ENCODE measurements around the gene FXYD7. TPM values are rescaled to one million over a fixed set of nuclear protein-coding genes. Genes with fewer than 3 reads are reported as not detected.

The FXYD7 gene
- total RNA-seq, 4 donors from 2014 or later = 0.83 to 3.7 TPM; not detected in 2

- no peak for DNase-seq
- intact Hi-C loops (cut with DNase I; ENCODE audit: low total_unique reads) = no loop called here
- no peaks in the 10 kb centered on the region for H3K4me1 ChIP-seq
- H3K9me3 ChIP-seq = no peaks in the 10 kb centered on the region
- H3K27me3 ChIP-seq = no peaks in the 10 kb centered on the region
- H3K4me3 ChIP-seq = no peak overlapping the region
- H3K36me3 ChIP-seq = no peaks in the 10 kb centered on the region
- TF ChIP-seq CTCF (IDR thresholded peaks at IDR 0.05) = no peak
- TF ChIP-seq POLR2A (IDR thresholded peaks at IDR 0.05) = no peak
- H3K27ac ChIP-seq = no peak overlapping the region
Measured at GRCh38 chr19:35117799-35118198, 25.3 kb upstream of the FXYD7 start.

GRCh38 chr19:35118268-35119020, 24.6 kb upstream of the FXYD7 start:
- TF ChIP-seq CTCF (IDR thresholded peaks at IDR 0.05) (no peak), POLR2A (IDR thresholded peaks at IDR 0.05) (no peak)
- H3K9me3 ChIP-seq = no peaks in the 10 kb centered on the region
- no peak for DNase-seq
- H3K4me1 ChIP-seq = no peaks in the 10 kb centered on the region
- intact Hi-C loops (cut with DNase I; ENCODE audit: low total_unique reads) = no loop called here
- no peaks in the 10 kb centered on the region for H3K36me3 ChIP-seq
- no peak overlapping the region for H3K4me3 ChIP-seq
- H3K27ac ChIP-seq = no peak overlapping the region
- H3K27me3 ChIP-seq = no peaks in the 10 kb centered on the region

GRCh38 chr19:35119091-35119490, 24.0 kb upstream of the FXYD7 start:
- no peak for DNase-seq
- Histone ChIP-seq H3K9me3 (no peaks in the 10 kb centered on the region), H3K4me1 (no peaks in the 10 kb centered on the region), H3K27ac (no peak overlapping the region), H3K4me3 (no peak overlapping the region), H3K27me3 (no peaks in the 10 kb centered on the region), H3K36me3 (no peaks in the 10 kb centered on the region)
- TF ChIP-seq CTCF (IDR thresholded peaks at IDR 0.05) (no peak), POLR2A (IDR thresholded peaks at IDR 0.05) (no peak)
- intact Hi-C loops (cut with DNase I; ENCODE audit: low total_unique reads) = no loop called here

GRCh38 chr19:35119578-35120155, 23.4 kb upstream of the FXYD7 start:
- Histone ChIP-seq H3K9me3 (no peaks in the 10 kb centered on the region), H3K4me1 (peaks cover 0 to under 1% of the 10 kb centered on the region in 2 donors), H3K27me3 (no peaks in the 10 kb centered on the region), H3K36me3 (no peaks in the 10 kb centered on the region), H3K27ac (peak overlapping the region; percentile 13 to 27), H3K4me3 (no peak overlapping the region)
- DNase-seq = no peak
- intact Hi-C loops (cut with DNase I; ENCODE audit: low total_unique reads) = no loop called here
- no peak for TF ChIP-seq CTCF (IDR thresholded peaks at IDR 0.05)
- TF ChIP-seq POLR2A (IDR thresholded peaks at IDR 0.05) = no peak

GRCh38 chr19:35120492-35120891, 22.6 kb upstream of the FXYD7 start:
- intact Hi-C loops (cut with DNase I; ENCODE audit: low total_unique reads) = no loop called here
- Histone ChIP-seq H3K36me3 (no peaks in the 10 kb centered on the region), H3K27me3 (no peaks in the 10 kb centered on the region), H3K4me3 (no peak overlapping the region), H3K27ac (peak overlapping the region; percentile 49 to 52), H3K4me1 (peaks cover 0 to 7% of the 10 kb centered on the region in 2 donors), H3K9me3 (no peaks in the 10 kb centered on the region)
- DNase-seq = no peak
- TF ChIP-seq POLR2A (IDR thresholded peaks at IDR 0.05) (no peak), CTCF (IDR thresholded peaks at IDR 0.05) (no peak)
